ENCODE measurements around the gene UTP18.

GRCh38 chr17:51299859-51300258 lies 39.5 kb downstream of the UTP18 start:
- TF ChIP-seq CTCF (IDR thresholded peaks at IDR 0.05 in 8 of 11, conservative IDR thresholded peaks at IDR 0.05 in 3 of 11) = no peak
- TF ChIP-seq POLR2A (IDR thresholded peaks at IDR 0.05) = no peak
